Posterior cingulate gyrus (tissue), 11 donors: ENCODE data around the gene EDEM1.

Experiments
- DNase-seq, 10 donors: peaks; one replicate each; pipeline versions ENCODE4 v3.0.0 to v3.0.0-alpha.2; 2020 to 2021; ENCODE audit warnings: mixed read lengths in 3 of 10
- intact Hi-C: fragments of 100-400 bp; cut with DNase I; formaldehyde crosslinking; loops from one replicate; pipeline ENCODE4 v1.15.1; 2023

Gene EDEM1

DNA sequence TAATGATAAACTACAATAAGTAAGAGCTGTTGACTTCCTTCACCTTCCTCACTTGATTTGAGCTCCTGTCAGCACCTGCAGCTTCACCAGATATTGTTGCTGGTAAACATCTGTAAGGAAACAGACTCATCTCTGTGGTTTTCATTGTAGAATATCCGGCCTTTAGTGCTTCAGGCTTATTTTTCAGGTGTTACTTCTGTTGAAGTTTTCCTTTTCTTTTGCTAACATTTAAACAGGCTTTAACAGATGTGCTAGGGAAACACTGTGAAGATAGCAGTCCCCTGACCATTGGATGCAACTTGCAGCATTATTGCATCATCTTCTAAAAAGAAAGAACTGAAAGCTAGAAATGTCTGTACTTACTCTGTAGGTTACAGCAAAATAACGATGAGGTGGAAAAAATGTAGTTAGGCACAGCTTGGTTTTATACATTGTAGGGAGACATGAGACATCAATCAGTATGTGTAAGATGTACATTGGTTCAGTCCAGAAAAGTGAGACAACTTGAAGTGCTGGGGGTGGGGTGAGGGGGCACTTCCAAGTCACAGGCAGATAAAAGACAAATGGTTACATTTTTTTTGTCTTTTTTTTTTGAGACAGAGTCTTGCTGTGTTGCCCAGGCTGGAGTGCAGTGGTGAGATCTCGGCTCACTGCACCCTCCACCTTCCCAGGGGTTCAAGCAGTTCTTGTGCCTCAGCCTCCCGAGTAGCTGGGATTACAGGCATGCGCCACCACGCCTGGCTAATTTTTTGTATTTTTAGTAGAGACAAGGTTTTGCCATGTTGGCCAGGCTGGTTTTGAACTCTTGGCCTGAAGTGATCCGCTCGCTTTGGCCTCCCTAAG, 10.2 kb downstream of the EDEM1 start:
- intact Hi-C loops, result no loop called here
- DNase-seq, result no peak

DNA sequence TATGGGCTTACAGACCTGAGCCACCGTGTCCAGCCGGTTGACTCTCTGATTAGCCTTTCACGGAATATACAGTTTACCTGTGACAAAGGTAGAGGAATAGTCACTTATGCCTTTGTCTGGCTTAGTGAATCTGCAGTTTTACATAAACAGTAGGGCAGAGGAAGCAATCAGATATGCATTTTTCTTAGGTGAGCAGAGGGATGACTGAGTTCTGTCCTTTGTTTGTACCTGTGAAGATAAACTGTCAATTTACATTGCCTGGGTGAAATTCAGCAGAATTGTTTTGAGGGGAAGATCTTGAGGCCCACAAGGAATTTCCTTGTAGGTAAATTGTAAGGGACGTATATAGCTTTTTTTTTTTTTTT, 10.8 kb downstream of the EDEM1 start:
- DNase-seq, result no peak
- intact Hi-C loops, result no loop called here

DNA sequence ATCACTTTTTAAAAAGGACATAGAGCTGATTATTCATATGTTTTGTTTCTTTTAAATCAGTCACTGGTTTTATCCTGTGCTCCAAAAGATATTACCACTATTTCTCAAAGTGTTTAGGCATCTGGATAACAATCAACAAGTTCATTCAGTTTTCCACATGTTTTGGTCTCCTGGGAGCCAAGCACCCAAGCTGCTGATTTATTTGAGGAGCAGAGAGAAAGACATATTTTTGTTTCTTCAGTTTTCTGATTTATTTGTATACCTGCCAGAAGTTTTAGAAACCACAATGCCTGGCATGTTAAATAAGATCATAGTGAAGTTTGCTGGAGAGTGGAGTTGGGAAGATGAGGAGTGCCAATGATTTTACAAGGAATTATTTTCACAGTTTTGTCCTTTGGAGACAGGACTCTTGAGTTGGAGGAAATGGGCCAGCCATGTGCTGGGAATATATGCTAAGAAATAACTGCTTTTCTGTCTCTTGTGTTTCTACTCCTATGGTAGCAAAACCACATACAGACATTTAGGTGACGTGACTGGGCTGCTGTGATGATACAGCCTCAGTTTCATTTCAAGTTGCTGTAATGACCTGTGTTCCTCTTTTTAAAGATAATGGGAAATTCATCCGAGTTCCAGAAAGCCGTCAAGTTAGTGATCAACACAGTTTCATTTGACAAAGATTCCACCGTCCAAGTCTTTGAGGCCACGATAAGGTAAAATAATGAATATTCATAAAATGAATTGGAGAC, 11.7 kb downstream of the EDEM1 start:
- intact Hi-C loops, result no loop called here
- no peak for DNase-seq

DNA sequence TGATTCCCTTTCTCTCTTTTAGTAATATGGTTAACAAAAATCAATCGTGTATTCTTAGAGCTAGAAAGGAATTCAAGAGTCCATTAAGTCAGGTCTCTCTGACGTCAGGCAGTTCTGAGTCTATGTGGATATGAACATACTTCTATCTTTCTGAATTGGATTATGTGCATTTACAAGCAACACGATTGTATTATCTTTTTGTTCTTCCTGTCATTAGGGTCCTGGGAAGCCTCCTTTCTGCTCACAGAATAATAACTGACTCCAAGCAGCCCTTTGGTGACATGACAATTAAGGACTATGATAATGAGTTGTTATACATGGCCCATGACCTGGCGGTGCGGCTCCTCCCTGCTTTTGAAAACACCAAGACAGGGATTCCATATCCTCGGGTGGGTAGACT, 14.0 kb downstream of the EDEM1 start:
- DNase-seq, result no peak
- intact Hi-C loops, result no loop called here

DNA sequence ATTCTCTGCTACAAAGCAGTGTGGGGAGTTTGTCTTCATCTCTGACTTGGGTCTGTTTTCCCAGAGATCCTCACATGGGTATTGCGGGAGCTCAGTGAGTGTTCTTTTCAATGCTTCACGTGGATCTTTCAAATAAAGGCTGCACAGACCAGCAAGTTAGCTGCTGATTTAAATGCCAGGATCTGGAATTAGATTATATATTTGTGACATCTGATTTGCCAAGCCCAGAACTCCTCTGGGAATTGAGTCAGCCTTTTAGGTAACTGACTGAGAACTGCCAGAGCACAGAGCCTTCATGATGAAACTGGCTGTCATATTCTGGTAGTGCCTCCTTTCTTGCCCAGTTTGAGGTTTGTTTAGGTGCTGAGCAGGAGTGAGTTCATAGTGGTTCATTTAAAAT, 14.7 kb downstream of the EDEM1 start:
- DNase-seq, result no peak
- intact Hi-C loops, result no loop called here

DNA sequence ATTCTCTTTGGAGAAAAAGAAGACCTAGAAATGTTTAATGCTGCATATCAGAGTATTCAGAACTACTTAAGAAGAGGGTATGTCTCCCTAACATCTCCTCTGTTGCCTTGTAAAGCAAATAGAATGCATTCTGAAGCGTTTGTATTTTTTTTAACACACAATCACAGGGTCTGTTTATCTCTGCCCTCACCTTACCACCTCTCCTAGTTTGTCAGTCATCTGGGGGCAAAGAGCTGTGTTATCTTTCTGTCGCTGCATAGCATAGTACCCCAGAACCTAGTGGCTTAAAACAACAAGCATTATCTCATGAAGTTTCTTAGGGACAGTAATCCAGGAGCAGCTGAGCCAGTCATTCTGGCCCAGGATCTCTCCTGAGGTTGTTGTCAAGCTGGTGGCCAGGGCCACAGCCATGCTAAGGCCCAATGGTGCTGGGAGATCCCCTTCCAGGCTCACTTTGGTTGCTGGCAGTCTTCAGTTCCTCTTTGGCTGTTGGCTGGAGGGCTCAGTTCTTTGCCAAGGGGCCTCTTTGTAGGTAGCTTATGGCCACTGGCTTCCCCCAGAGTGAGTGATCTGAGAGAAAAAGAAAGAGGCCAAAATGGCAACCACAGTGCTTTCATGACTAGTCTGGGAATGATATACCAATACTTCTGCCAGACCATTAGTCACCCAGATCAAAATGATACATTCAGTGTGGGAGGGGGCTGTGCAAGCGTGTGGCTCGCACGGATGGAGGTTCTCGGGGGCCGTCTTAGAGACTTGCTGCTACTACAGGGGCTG, 17.8 kb downstream of the EDEM1 start:
- no peak for DNase-seq
- intact Hi-C loops, result no loop called here

DNA sequence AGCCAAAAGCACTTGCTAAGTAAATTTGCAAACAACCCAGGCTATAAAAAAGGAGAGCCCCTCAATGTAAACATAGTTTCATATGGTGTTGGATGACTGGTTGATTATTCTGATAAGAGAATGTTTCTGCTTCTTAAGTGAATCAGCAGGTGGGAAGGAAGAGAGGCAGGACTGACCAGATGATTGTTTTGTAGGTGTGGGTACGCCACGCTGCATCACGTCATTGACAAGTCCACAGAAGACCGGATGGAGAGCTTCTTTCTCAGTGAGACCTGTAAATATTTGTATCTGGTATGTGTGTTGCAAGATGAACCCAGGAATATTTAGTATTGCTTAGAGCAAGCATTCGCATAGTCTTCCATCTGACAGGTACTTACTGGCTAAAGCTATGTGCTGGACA, 23.4 kb downstream of the EDEM1 start:
- no peak for DNase-seq
- intact Hi-C loops, result no loop called here

DNA sequence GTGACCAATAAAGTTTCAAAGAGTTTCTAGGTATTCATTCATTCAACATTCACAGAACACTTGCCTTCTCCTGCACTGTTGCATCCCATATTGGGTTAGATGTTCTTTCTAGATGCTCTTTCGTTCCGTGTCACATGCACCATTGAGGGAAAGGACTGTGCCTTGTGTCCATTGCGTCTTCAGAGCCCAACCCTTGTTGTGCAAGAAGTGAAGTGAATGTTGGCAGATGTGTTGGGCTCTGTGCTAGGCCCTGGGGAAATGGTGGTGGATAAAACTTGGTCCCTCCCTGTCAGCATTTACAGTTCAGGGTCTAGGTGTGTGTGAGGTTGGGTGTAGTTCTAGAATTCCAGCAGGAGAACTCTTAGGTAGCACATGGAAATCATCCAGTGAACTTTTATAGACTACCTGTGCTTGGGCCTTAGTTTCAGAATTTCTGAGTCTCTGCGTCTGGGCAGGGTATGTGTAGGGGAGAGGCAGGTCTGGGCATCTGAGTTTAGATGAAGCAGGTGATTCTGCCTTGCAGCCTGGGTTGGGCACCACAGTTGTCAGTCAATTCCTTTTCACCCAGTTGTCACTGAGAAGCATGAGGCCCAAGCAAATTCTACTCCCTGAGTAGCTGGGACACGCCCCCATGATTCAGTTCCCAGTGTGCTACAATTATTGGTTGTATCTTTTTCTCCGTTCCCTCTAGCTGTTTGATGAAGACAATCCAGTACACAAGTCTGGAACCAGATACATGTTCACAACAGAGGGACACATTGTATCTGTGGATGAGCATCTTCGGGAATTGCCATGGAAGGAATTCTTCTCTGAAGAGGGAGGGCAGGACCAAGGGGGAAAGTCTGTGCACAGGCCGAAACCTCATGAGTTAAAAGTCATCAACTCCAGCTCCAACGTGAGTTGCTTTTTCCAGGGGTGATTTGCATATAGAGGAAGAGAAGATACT, 25.4 kb downstream of the EDEM1 start:
- DNase-seq, result no peak

DNA sequence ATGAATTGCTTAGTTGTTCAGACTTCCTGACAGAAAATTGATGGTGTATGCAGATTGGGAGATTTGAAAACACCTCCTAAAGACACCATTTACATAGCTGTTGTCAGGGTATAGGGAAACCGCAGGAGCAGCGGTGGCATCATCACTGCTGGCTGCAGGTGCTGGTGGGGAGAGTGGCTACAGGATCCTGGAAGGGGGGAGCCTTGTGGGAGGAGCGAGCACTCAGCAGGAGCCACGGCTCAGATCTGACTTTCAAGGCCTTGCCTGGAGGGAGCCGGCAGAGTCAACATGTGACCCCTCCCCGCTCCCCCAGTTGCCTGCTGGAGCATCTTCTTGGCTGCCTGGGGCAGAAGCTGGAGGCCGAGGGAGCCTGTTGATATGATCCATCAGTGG, 26.1 kb downstream of the EDEM1 start:
- no peak for DNase-seq
- intact Hi-C loops, result no loop called here

More for the DNA sequence above, 25.4 kb downstream of the EDEM1 start:
- intact Hi-C loops, result no loop called here

DNA sequence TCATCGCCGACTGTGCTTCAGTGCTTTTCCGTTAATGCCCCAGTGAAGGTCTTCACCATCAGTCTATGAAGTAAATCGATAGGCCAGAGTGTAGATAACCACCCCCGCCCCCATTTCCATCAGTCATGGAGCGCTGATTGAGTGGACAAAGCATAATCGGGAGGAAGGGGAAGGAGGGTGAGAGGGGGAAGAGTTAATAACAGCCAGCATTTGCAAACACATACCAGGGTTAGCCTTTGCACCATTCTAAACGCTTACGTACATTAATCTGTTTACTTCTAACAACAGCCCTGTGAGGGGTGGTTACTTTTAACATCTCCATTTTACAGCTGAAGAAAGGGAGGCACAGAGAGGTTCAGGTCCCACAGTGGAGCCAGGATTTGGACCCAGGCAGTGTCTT, 26.8 kb downstream of the EDEM1 start:
- intact Hi-C loops, result no loop called here
- DNase-seq, result no peak

DNA sequence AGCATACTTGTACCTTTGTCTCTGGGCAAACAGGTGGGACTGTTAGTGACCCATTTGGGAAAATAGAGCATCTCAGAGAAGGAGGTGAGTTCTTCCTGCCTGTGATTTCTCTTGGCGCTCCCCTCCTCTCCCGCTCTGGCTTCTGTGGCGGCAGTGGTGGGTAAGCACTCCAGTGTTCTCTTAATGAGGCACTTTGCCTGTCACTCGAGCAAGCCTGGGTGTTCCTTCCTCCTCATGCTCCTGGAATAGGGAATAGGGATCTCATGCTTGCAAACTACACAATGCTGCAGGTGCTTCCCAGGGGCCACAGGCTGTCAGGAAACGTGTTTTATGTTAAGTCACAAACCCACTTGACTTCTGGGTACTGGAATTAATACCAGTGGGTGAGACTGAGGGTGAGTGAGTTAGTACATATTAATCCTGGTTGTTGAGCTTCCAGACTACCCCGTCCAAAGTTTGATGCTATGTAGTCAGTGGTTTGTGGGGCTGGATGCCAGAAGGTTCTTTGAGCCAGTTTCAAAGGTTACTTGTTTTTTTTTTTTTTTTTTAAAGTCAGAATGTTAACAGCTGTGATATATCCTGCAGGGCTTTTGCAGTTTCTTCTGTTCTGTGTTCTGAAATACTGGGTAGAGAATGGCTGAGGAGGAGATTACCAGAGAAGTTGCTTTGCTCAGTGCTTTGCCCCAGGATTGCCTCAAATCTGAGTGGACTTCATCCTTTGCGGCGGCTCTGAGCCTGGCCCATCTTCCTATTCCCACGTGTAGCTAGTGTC, 30.5 kb downstream of the EDEM1 start:
- intact Hi-C loops, result no loop called here
- no peak for DNase-seq

DNA sequence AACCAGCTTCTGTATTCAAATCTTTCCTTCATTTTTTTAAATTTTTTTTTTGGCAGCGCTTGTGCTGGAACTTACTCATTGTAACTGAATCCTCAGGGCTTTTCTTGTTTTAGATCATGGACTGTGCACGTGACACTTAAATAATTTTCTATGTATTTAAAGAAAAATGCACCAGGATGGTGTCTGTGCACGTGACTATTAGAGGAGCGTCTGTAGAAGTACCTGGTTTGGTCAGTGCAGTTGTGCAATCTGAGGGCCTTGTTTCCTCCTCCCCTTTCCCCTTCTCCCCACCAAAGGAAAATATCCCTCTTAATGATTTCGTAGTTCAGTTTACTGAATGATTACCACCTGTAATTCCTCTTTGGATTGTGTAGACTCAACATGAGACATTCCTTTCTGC, 31.3 kb downstream of the EDEM1 start:
- no peak for DNase-seq
- intact Hi-C loops, result no loop called here

DNA sequence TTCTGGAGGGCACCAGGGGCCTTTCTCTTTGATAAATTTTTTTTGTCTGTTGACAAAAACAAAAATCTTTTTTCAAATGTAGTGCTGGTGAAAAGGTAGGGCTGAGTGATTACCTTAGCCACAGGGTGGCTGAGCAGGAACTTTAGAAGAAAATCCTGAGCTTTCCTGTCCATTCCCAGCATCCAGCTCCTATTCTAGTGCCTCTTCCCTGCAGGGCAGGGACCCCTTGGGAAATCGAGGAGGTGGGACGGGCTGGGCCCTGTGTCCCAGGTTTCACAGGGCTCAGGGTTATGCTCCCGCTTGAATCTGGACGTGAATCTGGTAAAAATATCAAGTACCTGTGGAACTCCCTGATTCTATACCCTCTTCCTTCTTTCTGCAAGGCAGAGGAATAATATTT, 31.7 kb downstream of the EDEM1 start:
- no peak for DNase-seq
- intact Hi-C loops, result no loop called here

DNA sequence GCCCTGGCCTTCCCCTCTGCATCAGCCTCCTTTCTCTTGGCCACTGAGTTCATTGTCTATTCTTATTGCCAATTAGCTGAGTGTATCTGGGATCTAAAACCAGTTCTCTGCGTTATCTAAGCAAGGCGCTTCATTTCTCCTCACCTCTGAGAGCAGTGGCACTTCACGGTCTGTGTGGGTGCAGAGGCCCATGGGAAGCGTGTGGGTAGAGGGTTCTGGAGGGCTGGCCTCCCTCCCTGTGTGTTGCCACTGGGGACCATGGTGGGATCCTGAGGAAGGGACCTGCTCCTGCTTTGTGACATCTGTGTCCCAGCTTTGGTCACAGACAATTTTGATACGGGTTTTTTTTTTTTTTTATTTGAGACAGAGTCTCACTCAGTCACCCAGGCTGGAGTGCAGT, 32.7 kb downstream of the EDEM1 start:
- no peak for DNase-seq
- intact Hi-C loops, result no loop called here

DNA sequence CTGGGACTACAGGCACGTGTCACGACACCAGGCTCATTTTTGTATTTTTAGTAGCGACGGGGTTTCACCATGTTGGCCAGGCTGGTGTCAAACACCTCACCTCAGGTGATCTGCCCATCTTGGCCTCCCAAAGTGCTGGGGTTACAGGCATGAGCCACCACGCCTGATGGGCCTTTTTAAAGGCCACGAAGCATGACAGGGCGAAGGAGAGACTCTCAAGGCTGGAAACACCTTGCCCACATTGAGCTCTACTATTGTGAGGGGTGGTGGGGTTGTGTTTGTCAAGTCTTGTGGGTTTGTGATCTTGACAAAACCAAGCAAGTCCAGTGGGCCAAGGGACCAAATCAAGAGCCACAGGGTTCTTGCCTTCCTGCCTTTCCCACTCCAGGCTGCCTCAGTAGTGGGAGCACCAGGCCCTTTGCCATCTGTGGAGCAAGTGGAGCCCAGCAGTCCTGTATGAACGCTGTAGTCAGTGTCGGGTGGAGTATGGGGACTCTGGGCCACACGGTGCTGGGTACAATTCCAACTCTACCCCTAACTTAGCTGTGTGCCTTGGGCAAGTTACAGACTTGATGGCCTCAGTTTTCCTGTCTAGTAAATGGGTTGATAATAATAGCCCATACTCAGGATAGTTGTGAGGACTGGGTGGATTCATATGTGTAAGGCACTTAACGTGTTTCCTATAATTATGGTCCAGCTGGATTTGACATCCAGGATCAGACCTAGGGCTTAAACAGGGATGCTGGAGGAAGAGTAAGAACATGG, 33.3 kb downstream of the EDEM1 start:
- DNase-seq, result no peak
- intact Hi-C loops, result no loop called here

DNA sequence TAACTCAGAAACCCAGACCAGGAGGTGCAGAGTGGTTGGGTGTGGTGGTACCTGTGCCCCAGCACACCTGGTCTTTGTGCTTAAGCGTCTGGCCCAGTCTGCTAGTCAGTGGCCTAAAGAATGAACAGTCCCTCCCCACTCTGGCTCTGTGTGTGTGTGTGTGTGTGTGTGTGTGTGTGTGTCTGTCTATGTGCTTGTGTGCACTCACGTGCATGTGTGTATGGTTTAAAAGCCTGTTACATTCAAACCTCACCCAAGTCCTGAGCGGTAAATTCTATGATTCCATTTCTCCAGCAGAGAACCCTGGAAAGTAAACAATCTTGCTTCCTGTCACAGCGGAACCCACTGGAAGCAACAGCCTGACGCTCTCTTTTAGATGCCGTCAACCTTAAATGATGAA, 34.2 kb downstream of the EDEM1 start:
- intact Hi-C loops, result no loop called here
- no peak for DNase-seq

DNA sequence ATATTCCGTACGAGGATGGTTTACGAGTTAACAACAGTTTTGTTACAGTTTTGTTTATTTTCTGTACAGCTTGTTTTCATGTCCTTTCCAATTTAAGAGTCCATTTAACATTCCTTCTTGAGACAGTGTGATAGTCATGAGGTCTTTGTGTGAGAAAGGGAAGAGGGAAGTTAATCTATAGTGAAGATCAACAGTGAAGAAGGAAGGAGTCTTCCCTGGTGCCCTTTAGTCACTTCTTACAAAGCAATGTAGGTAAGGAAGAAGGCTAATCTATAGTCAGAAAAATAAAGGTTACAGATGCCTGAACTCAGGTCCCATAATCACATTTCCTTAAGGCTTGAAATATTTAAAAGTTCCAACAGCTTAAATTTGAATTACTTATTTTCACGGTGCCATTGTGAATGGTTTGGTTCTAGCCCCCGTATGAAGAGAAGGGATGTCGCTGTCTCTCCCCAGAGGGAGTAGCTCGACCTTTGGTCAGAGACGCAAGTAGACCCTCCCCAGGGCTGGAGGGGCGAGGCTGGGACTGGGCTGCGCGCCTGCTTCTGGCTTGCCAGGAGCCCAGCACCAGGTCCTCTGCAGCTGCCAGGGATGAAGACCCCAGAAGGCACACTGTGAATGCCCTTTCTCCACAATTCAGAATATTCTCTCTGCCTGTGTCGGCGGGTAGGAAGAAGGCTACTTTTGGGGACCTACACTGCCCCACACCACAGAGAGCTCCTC, 34.9 kb downstream of the EDEM1 start:
- intact Hi-C loops, result no loop called here
- no peak for DNase-seq

DNA sequence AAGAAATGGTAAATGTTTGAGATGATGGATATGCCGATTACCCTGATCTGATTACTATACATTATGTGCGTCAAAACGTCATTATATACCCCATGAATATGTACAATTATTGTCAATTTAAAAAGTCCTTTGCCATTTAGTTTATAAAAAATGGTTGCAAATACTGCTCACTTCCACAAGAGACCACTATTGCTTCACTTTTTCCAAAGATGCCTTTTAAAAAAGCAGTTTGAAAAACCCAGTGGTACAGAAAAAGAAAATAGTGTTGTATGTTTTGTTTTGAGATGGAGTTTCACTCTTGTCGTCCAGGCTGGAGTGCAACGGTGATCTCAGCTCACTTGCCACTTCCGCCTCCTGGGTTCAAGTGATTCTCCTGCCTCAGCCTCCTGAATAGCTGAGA, 39.3 kb downstream of the EDEM1 start:
- intact Hi-C loops, result no loop called here
- DNase-seq, result no peak
